Ovary (tissue), 9 donors: ENCODE data around the gene BRAT1. TPM values are rescaled to one million over a fixed set of nuclear protein-coding genes. Genes with fewer than 3 reads are reported as not detected.

ENCODE experiments used
- DNase-seq, 5 donors: peaks; one replicate each; pipeline ENCODE4 v3.0.0-alpha.2; 2019 to 2020
- H3K27ac ChIP-seq, 2 donors: fragments of 200-600 bp; one replicate each; pipeline versions ENCODE4 v1.5.1 to v1.8.0; 2019 to 2022
- H3K27me3 ChIP-seq: fragments of 200-600 bp; one replicate; pipeline ENCODE4 v1.8.0; 2022
- H3K36me3 ChIP-seq: fragments of 200-600 bp; sonication (generic); one replicate; pipeline ENCODE4 v1.5.1; 2019
- H3K4me1 ChIP-seq: one replicate; pipeline ENCODE4 v1.8.1; 2013; ENCODE audit warnings: mild to moderate bottlenecking, moderate library complexity; ENCODE audit not compliant: insufficient read depth
- H3K4me3 ChIP-seq: fragments of 200-600 bp; sonication (generic); one replicate; pipeline ENCODE4 v1.5.1; 2017
- H3K9me3 ChIP-seq, 2 donors: fragments of 200-600 bp in 1 of 2; sonication (generic) in 1 of 2; one replicate each; pipeline versions ENCODE4 v1.5.1 to v1.8.1; 2013 to 2019; ENCODE audit warnings: mild to moderate bottlenecking in 1 of 2, moderate library complexity in 1 of 2
- CTCF ChIP-seq, 3 donors: fragments of 450-650 bp in 2 of 3; fragments of 200-600 bp in 1 of 3; IDR thresholded peaks; one replicate each; pipeline versions ENCODE4 v1.5.1 to v1.8.0; 2016 to 2022; ENCODE audit warnings: antibody characterized with exemption in 3 of 3, mild to moderate bottlenecking in 1 of 3
- EP300 ChIP-seq: sonication (generic); formaldehyde crosslinking; IDR thresholded peaks from one replicate; pipeline ENCODE4 v1.6.1; 2017; ENCODE audit warnings: antibody characterized with exemption
- POLR2A ChIP-seq: fragments of 450-650 bp; IDR thresholded peaks from one replicate; pipeline ENCODE4 v1.6.1; 2017; ENCODE audit warnings: antibody characterized with exemption, mild to moderate bottlenecking, moderate library complexity
- WGBS, 3 donors: extraction: QIAGEN DNeasy Blood & Tissue Kit in 1 of 3; methylation state at CpG; one replicate each; pipeline versions ENCODE4 v1.1.5 to v1.1.7; 2013 to 2017; 5-methylcytosine and 5-hydroxymethylcytosine counted together
- intact Hi-C, 4 donors: fragments of 100-400 bp; cut with DNase I; formaldehyde crosslinking; loops; one replicate each; pipeline versions ENCODE4 v1.11.0 to v1.15.1; 2022 to 2023
- polyA plus RNA-seq, 2 donors: library from polyadenylated mRNA; stranded (reverse); fragments of 200-250 nt in 1 of 2; fragments of 350-450 nt in 1 of 2; fragmentation: Illumina TruSeq in 1 of 2; extraction: RNeasy Lipid Tissue Mini Kit (QIAGEN cat#74804) in 1 of 2; gene quantifications; one replicate each; pipeline ENCODE4 v1.2.3, GENCODE V29; 2013 to 2014
- total RNA-seq, 7 donors: library from RNA; depleted of rRNA in 2 of 7; stranded (reverse); fragments of >200 nt in 2 of 7; fragmentation: NEBNext Ultra II Directional in 3 of 7; extraction: Animal tissue kit (Norgen Biotek cat#: 25700) in 3 of 7; gene quantifications; one replicate each; pipeline versions ENCODE4 v1.1.0 to v1.2.4, GENCODE V29; 2016 to 2023
- donor health status: DM: no; HTN: no; CAD: no; lungs with moderate emphysema.
- donor health status: DM: no; HTN: no; CAD: no.
- donor health status: Bipolar disorder and iron deficiency.
- donor health status: DM: yes; HTN: yes; CAD: no.
- donor health status: DM: no; HTN: no; CAD: no.
- donor health status: DM: yes; HTN: yes; CAD: no.

BRAT1 gene
- total and polyA plus RNA-seq, 9 donors = 1.3 to 39.1 (median 30.2) TPM

GRCh38 chr7:2502647-2502966, 52.7 kb downstream of the BRAT1 start:
- H3K27ac ChIP-seq = no peak overlapping the region
- WGBS, 3 donors = 31 to 43% (median 34%) methylated on average over 13 of the region's 13 CpGs
- no peaks in the 10 kb centered on the region for H3K27me3 ChIP-seq
- no peaks in the 10 kb centered on the region for H3K36me3 ChIP-seq
- intact Hi-C loops = no loop called here
- DNase-seq = no peak
- H3K9me3 ChIP-seq = no peaks in the 10 kb centered on the region
- TF ChIP-seq EP300 = no peak
- TF ChIP-seq POLR2A = no peak
- no peak for TF ChIP-seq CTCF (IDR thresholded peaks at IDR 0.05)
- H3K4me1 ChIP-seq = no peaks in the 10 kb centered on the region
- H3K4me3 ChIP-seq = no peak overlapping the region

GRCh38 chr7:2501947-2502646, 53.2 kb downstream of the BRAT1 start:
- DNase-seq = no peak
- Histone ChIP-seq H3K27ac (no peak overlapping the region), H3K36me3 (no peaks in the 10 kb centered on the region), H3K9me3 (no peaks in the 10 kb centered on the region), H3K27me3 (no peaks in the 10 kb centered on the region), H3K4me1 (no peaks in the 10 kb centered on the region), H3K4me3 (no peak overlapping the region)
- 77 to 90% (median 80%) methylated on average over 8 to 9 of the region's 9 CpGs for WGBS, 3 donors
- intact Hi-C loops = no loop called here
- TF ChIP-seq POLR2A (no peak), EP300 (no peak), CTCF (IDR thresholded peaks at IDR 0.05) (no peak)

GRCh38 chr7:2500701-2501100, 54.6 kb downstream of the BRAT1 start:
- WGBS, 3 donors = 92 to 97% (median 92%) methylated on average over 12 of the region's 12 CpGs
- H3K27ac ChIP-seq = no peak overlapping the region

GRCh38 chr7:2499719-2500430, 55.4 kb downstream of the BRAT1 start:
- WGBS, 3 donors = 89 to 94% (median 91%) methylated on average over 24 to 27 of the region's 27 CpGs
- no peaks in the 10 kb centered on the region for H3K9me3 ChIP-seq

More at GRCh38 chr7:2500701-2501100, 54.6 kb downstream of the BRAT1 start:
- no peaks in the 10 kb centered on the region for H3K36me3 ChIP-seq
- no peaks in the 10 kb centered on the region for H3K9me3 ChIP-seq
- no peak for TF ChIP-seq EP300
- TF ChIP-seq CTCF (IDR thresholded peaks at IDR 0.05) = no peak
- TF ChIP-seq POLR2A = no peak
- H3K4me1 ChIP-seq = no peaks in the 10 kb centered on the region
- DNase-seq = no peak
- no peaks in the 10 kb centered on the region for H3K27me3 ChIP-seq
- no peak overlapping the region for H3K4me3 ChIP-seq
- intact Hi-C loops = no loop called here

More at GRCh38 chr7:2499719-2500430, 55.4 kb downstream of the BRAT1 start:
- DNase-seq = no peak
- H3K36me3 ChIP-seq = no peaks in the 10 kb centered on the region
- H3K27ac ChIP-seq = no peak overlapping the region
- TF ChIP-seq CTCF (IDR thresholded peaks at IDR 0.05) = no peak
- no peak for TF ChIP-seq EP300
- TF ChIP-seq POLR2A = no peak
- H3K4me3 ChIP-seq = no peak overlapping the region
- no peaks in the 10 kb centered on the region for H3K4me1 ChIP-seq
- H3K27me3 ChIP-seq = no peaks in the 10 kb centered on the region
- intact Hi-C loops = no loop called here
